NCI-H345 treated with DMSO at 0.1 percent for 48 hours (cell line): ENCODE data around the gene TMEM222.
"Not testable (repeated sequence)": the region's sequence is repeated elsewhere in the genome, so short reads cannot be mapped to it uniquely, and the experiment has no call there.

Experiments
- DNase-seq: peaks from one replicate; lab custom pipeline; 2025; ENCODE audit not compliant: unreplicated experiment; lab: John Stamatoyannopoulos, UW

Gene TMEM222

GRCh38 chr1:27321813-27322568, at the start of gene TMEM222:
Gene TMEM222 (plus strand): TSS chr1:27322163. CDS start chr1:27322198, 35 bp downstream.
- DNase-seq = peak; percentile 92

GRCh38 chr1:27274204-27274603, 47.8 kb upstream of the TMEM222 start:
- DNase-seq = no peak

- no peak for DNase-seq
These were observed 46.3 kb upstream of the TMEM222 start for GRCh38 chr1:27275696-27276095.

GRCh38 chr1:27284425-27285273, 37.3 kb upstream of the TMEM222 start:
- peak; percentile 49 for DNase-seq

GRCh38 chr1:27285274-27285660, 36.7 kb upstream of the TMEM222 start:
- no peak for DNase-seq

GRCh38 chr1:27285821-27286220, 36.1 kb upstream of the TMEM222 start:
- not testable (repeated sequence) for DNase-seq

- not testable (repeated sequence) for DNase-seq
These were observed 32.8 kb upstream of the TMEM222 start for GRCh38 chr1:27289125-27289524.

- DNase-seq = no peak
These were observed 31.4 kb upstream of the TMEM222 start for GRCh38 chr1:27290581-27290980.

GRCh38 chr1:27292106-27292505, 29.9 kb upstream of the TMEM222 start:
- DNase-seq = no peak

- DNase-seq = no peak
These were observed 28.0 kb upstream of the TMEM222 start for GRCh38 chr1:27293915-27294314.

GRCh38 chr1:27296773-27297291, 25.1 kb upstream of the TMEM222 start:
- DNase-seq = peak; percentile 25

GRCh38 chr1:27297903-27298302, 24.1 kb upstream of the TMEM222 start:
- DNase-seq = no peak

- no peak for DNase-seq
These were observed 23.2 kb upstream of the TMEM222 start for GRCh38 chr1:27298632-27299384.

GRCh38 chr1:27299385-27300271, 22.3 kb upstream of the TMEM222 start:
- DNase-seq = no peak

- DNase-seq = peak; percentile 86
These were observed 21.5 kb upstream of the TMEM222 start for GRCh38 chr1:27300341-27301051.

- no peak for DNase-seq
These were observed 20.9 kb upstream of the TMEM222 start for GRCh38 chr1:27301052-27301422.

GRCh38 chr1:27301582-27302199, 20.3 kb upstream of the TMEM222 start:
- peak; percentile 96 for DNase-seq

GRCh38 chr1:27302612-27303011, 19.4 kb upstream of the TMEM222 start:
- DNase-seq = no peak

- DNase-seq = no peak
These were observed 18.5 kb upstream of the TMEM222 start for GRCh38 chr1:27303509-27303908.
